ENCODE results near the gene SYNE1. TPM values are rescaled to one million over a fixed set of nuclear protein-coding genes. Genes with fewer than 3 reads are reported as not detected.

SYNE1 gene
- total RNA-seq, 1 experiment from 2014 or later = 6.5 TPM

DNA sequence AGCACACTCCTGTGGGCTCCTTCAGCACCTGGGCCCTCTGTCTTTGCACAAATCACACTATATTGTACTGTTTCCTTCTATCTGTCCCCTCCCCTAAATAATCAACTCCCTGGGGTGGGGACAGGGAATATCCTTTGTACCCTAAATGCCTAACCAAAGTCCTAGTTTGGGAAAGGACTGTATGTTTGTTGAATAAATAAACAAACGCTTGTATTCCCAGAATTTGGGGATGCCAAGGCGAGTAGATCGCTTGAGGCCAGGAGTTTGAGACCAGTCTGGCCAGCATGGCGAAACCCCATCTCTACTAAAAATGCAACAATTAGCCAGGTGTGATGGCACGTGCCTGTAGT is 322.7 kb downstream of the SYNE1 start (continued):
- TF ChIP-seq NR2C2 (CRISPR knock-in tag; IDR thresholded peaks at IDR 0.05) = no peak

DNA sequence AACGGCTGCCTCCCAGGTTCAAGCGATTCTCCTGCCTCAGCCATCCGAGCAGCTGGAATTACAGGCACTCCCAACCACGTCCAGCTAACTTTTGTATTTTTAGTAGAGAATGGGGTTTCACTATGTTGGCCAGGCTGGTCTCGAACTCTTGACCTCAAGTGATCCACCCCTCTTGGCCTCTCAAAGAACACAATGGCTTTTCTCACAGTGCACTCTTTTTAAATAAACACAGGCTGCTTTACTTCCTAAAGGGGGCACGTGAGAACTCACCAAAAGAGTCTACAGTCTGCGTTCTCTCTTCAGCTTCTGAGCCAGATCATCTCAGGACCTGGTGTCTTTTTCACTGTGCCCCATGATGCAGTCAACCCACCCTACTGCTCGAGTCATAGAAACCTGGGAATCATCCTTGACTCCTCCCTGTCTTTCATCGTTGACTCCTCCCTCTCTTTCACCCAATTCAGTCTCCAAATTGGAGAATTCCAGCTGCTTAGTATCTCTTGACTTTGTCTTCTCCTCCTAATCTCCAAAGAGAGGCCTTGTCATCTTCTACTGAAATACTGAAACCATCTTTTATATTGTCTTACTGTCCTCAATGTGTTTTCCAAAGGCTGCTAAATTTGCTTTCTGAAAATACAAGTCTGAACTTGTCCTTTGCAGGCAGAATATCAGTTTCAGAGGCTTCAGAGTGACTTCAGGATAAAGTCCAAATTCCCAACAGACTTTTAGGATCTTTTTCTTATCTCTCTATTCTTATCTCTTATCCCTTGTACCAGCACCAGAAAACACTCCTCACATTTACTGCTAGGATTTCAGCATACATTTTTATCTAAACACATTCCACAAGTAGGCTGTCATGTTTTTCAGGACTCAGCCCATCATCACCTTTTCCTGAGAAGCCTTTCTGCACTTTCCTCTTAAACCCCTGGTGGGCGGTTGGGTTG is 323.4 kb downstream of the SYNE1 start:
- CTCF ChIA-PET = interaction anchor here (0.7 kb wide), 1 partner anchor 85 kb away, joined by 4 read pairs; no protein-coding TSS in a partner anchor
- no peak overlapping the region for H3K4me3 Mint-ChIP-seq
- H3K4me1 Mint-ChIP-seq = peaks cover 9% of the 10 kb centered on the region
- no peak for ATAC-seq
- POLR2A ChIA-PET = no interaction called here
- DNase-seq (ENCODE audit: low spot score) = no peak
- TF ChIP-seq GABPB1 (CRISPR knock-in tag; IDR thresholded peaks at IDR 0.05) (no peak), ETV6 (CRISPR knock-in tag; IDR thresholded peaks at IDR 0.05) (no peak), MYBL2 (CRISPR knock-in tag; IDR thresholded peaks at IDR 0.05) (no peak), PRRX2 (CRISPR knock-in tag; IDR thresholded peaks at IDR 0.05) (no peak), GRHL2 (CRISPR knock-in tag; IDR thresholded peaks at IDR 0.05; ENCODE audit: insufficient replicate concordance, severe bottlenecking) (no peak), IRF2 (CRISPR knock-in tag; IDR thresholded peaks at IDR 0.05; ENCODE audit: borderline replicate concordance, low read depth) (no peak), NFYB (CRISPR knock-in tag; conservative IDR thresholded peaks at IDR 0.05; ENCODE audit: low read depth) (no peak), TEAD1 (CRISPR knock-in tag; IDR thresholded peaks at IDR 0.05) (no peak), RORB (CRISPR knock-in tag; IDR thresholded peaks at IDR 0.05) (no peak)
- TF ChIP-seq, protein P1, sequence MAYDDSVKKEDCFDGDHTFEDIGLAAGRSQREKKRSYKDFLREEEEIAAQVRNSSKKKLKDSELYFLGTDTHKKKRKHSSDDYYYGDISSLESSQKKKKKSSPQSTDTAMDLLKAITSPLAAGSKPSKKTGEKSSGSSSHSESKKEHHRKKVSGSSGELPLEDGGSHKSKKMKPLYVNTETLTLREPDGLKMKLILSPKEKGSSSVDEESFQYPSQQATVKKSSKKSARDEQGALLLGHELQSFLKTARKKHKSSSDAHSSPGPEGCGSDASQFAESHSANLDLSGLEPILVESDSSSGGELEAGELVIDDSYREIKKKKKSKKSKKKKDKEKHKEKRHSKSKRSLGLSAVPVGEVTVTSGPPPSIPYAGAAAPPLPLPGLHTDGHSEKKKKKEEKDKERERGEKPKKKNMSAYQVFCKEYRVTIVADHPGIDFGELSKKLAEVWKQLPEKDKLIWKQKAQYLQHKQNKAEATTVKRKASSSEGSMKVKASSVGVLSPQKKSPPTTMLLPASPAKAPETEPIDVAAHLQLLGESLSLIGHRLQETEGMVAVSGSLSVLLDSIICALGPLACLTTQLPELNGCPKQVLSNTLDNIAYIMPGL (CRISPR knock-in tag; IDR thresholded peaks at IDR 0.05) = no peak
- TF ChIP-seq, protein P2, sequence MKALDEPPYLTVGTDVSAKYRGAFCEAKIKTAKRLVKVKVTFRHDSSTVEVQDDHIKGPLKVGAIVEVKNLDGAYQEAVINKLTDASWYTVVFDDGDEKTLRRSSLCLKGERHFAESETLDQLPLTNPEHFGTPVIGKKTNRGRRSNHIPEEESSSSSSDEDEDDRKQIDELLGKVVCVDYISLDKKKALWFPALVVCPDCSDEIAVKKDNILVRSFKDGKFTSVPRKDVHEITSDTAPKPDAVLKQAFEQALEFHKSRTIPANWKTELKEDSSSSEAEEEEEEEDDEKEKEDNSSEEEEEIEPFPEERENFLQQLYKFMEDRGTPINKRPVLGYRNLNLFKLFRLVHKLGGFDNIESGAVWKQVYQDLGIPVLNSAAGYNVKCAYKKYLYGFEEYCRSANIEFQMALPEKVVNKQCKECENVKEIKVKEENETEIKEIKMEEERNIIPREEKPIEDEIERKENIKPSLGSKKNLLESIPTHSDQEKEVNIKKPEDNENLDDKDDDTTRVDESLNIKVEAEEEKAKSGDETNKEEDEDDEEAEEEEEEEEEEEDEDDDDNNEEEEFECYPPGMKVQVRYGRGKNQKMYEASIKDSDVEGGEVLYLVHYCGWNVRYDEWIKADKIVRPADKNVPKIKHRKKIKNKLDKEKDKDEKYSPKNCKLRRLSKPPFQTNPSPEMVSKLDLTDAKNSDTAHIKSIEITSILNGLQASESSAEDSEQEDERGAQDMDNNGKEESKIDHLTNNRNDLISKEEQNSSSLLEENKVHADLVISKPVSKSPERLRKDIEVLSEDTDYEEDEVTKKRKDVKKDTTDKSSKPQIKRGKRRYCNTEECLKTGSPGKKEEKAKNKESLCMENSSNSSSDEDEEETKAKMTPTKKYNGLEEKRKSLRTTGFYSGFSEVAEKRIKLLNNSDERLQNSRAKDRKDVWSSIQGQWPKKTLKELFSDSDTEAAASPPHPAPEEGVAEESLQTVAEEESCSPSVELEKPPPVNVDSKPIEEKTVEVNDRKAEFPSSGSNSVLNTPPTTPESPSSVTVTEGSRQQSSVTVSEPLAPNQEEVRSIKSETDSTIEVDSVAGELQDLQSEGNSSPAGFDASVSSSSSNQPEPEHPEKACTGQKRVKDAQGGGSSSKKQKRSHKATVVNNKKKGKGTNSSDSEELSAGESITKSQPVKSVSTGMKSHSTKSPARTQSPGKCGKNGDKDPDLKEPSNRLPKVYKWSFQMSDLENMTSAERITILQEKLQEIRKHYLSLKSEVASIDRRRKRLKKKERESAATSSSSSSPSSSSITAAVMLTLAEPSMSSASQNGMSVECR (CRISPR knock-in tag; IDR thresholded peaks at IDR 0.05; ENCODE audit: borderline replicate concordance) = no peak
- TF ChIP-seq, protein P3, sequence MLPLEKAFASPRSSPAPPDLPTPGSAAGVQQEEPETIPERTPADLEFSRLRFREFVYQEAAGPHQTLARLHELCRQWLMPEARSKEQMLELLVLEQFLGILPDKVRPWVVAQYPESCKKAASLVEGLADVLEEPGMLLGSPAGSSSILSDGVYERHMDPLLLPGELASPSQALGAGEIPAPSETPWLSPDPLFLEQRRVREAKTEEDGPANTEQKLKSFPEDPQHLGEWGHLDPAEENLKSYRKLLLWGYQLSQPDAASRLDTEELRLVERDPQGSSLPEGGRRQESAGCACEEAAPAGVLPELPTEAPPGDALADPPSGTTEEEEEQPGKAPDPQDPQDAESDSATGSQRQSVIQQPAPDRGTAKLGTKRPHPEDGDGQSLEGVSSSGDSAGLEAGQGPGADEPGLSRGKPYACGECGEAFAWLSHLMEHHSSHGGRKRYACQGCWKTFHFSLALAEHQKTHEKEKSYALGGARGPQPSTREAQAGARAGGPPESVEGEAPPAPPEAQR (CRISPR knock-in tag; IDR thresholded peaks at IDR 0.05) = no peak
- TF ChIP-seq, protein P4, sequence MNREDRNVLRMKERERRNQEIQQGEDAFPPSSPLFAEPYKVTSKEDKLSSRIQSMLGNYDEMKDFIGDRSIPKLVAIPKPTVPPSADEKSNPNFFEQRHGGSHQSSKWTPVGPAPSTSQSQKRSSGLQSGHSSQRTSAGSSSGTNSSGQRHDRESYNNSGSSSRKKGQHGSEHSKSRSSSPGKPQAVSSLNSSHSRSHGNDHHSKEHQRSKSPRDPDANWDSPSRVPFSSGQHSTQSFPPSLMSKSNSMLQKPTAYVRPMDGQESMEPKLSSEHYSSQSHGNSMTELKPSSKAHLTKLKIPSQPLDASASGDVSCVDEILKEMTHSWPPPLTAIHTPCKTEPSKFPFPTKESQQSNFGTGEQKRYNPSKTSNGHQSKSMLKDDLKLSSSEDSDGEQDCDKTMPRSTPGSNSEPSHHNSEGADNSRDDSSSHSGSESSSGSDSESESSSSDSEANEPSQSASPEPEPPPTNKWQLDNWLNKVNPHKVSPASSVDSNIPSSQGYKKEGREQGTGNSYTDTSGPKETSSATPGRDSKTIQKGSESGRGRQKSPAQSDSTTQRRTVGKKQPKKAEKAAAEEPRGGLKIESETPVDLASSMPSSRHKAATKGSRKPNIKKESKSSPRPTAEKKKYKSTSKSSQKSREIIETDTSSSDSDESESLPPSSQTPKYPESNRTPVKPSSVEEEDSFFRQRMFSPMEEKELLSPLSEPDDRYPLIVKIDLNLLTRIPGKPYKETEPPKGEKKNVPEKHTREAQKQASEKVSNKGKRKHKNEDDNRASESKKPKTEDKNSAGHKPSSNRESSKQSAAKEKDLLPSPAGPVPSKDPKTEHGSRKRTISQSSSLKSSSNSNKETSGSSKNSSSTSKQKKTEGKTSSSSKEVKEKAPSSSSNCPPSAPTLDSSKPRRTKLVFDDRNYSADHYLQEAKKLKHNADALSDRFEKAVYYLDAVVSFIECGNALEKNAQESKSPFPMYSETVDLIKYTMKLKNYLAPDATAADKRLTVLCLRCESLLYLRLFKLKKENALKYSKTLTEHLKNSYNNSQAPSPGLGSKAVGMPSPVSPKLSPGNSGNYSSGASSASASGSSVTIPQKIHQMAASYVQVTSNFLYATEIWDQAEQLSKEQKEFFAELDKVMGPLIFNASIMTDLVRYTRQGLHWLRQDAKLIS (CRISPR knock-in tag; IDR thresholded peaks at IDR 0.05; ENCODE audit: borderline replicate concordance) = no peak
- TF ChIP-seq, protein P5, sequence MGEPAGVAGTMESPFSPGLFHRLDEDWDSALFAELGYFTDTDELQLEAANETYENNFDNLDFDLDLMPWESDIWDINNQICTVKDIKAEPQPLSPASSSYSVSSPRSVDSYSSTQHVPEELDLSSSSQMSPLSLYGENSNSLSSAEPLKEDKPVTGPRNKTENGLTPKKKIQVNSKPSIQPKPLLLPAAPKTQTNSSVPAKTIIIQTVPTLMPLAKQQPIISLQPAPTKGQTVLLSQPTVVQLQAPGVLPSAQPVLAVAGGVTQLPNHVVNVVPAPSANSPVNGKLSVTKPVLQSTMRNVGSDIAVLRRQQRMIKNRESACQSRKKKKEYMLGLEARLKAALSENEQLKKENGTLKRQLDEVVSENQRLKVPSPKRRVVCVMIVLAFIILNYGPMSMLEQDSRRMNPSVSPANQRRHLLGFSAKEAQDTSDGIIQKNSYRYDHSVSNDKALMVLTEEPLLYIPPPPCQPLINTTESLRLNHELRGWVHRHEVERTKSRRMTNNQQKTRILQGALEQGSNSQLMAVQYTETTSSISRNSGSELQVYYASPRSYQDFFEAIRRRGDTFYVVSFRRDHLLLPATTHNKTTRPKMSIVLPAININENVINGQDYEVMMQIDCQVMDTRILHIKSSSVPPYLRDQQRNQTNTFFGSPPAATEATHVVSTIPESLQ (CRISPR knock-in tag; IDR thresholded peaks at IDR 0.05) = no peak
- TF ChIP-seq, protein P6, sequence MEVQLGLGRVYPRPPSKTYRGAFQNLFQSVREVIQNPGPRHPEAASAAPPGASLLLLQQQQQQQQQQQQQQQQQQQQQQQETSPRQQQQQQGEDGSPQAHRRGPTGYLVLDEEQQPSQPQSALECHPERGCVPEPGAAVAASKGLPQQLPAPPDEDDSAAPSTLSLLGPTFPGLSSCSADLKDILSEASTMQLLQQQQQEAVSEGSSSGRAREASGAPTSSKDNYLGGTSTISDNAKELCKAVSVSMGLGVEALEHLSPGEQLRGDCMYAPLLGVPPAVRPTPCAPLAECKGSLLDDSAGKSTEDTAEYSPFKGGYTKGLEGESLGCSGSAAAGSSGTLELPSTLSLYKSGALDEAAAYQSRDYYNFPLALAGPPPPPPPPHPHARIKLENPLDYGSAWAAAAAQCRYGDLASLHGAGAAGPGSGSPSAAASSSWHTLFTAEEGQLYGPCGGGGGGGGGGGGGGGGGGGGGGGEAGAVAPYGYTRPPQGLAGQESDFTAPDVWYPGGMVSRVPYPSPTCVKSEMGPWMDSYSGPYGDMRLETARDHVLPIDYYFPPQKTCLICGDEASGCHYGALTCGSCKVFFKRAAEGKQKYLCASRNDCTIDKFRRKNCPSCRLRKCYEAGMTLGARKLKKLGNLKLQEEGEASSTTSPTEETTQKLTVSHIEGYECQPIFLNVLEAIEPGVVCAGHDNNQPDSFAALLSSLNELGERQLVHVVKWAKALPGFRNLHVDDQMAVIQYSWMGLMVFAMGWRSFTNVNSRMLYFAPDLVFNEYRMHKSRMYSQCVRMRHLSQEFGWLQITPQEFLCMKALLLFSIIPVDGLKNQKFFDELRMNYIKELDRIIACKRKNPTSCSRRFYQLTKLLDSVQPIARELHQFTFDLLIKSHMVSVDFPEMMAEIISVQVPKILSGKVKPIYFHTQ (CRISPR knock-in tag; IDR thresholded peaks at IDR 0.05) = no peak
- no peaks in the 10 kb centered on the region for H3K36me3 Mint-ChIP-seq
- no peaks in the 10 kb centered on the region for H3K9me3 Mint-ChIP-seq
- H3K27me3 Mint-ChIP-seq (ENCODE audit: low read depth) = no peaks in the 10 kb centered on the region
- H3K27ac Mint-ChIP-seq = peak overlapping the region; percentile 54

All from WTC11 (cell line).